ENCODE measurements around the gene GPC5.
"Not testable (repeated sequence)": the region's sequence is repeated elsewhere in the genome, so short reads cannot be mapped to it uniquely, and the experiment has no call there.

Gene GPC5

GRCh38 chr13:92418818-92419412 lies 1020.5 kb downstream of the GPC5 start:
- peak; percentile 2 for DNase-seq

GRCh38 chr13:92429231-92429630 lies 1030.8 kb downstream of the GPC5 start:
- DNase-seq = no peak

GRCh38 chr13:92433386-92433785 lies 1035.0 kb downstream of the GPC5 start:
- no peak for DNase-seq

DNA sequence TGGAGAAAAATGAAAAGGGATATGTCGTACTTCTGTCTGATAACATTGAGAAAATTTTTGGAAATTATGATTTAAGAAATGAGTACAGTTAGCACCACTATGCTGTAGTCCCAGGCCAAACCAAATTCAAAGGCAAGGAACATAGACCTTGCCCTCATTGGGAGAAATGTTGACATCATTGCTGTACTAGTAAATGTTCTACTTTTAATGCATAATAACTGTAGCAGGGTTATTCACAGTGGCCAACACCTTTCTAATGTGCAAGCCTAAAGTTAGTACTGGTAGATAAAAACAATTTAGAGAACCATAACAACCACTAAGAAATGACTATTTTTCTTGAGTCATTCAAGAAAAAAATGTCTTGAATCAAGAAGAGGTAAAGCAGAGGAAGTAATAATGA lies 1035.5 kb downstream of the GPC5 start:
- no peak for DNase-seq

GRCh38 chr13:92436924-92437323 lies 1038.5 kb downstream of the GPC5 start:
- peak; percentile 3 for DNase-seq

DNA sequence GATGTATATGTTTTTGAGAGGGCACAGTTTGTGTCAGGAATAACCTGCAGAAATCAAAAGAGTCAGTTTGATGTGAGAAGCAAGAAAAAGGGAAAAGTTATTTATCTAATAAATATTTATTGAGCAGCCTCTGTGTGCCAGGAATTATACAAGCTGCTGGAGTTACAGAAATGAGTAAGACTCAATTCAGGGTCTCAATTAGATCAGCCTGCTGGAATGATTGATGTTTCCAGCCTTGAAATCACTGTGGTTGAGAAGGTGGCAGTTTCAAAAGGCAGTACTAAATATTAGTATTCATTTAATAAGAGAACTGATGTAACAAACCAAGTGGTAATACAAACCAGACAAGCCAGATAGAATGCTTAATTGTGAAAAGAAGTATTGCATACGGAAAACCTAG lies 1045.8 kb downstream of the GPC5 start:
- no peak for DNase-seq

- DNase-seq = no peak
These were observed 1052.6 kb downstream of the GPC5 start for GRCh38 chr13:92451060-92451459.

GRCh38 chr13:92452840-92453239 lies 1054.4 kb downstream of the GPC5 start:
- no peak for DNase-seq

GRCh38 chr13:92459306-92459705 lies 1060.9 kb downstream of the GPC5 start:
- no peak for DNase-seq

DNA sequence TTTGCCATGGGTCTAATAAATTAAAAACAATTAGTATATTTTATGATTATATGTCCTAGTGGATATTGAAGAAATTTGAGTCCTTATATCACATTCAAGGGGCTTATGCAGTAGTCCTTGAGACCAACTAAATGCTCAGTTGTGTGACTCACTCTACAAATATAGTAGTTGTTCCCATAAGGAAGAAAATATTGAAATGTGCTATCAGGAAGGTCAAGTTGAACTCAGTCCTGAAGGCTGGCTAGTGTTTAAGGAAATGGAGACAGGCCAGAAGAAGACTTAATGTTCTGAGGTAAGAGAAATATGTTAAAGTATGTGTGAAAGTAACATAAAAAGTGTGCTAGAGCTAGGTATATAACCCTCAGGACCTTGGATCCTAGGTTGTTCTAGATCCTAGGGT lies 1062.1 kb downstream of the GPC5 start:
- DNase-seq = no peak

DNA sequence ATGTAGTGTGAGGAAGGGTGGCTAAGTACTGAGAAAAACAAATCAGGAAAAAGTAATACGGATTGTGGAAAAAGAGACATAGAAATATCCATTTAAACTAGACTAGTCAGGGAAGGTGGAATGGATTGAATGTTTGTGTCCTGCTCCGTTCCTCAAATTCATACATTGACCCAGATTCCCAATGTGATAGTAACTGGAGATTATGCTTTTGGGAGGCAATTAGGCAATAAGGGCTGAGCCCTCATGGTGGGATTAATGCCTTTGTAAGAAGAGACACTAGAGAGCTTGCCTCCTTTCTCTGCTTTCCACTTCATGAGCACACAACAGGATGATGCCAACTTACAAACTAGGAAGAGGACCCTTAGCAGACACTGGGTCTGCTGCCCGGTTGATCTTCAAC lies 1063.0 kb downstream of the GPC5 start:
- DNase-seq = no peak

- DNase-seq = no peak
These were observed 1063.4 kb downstream of the GPC5 start for GRCh38 chr13:92461831-92462230.

- DNase-seq = peak; percentile 51
These were observed 1064.7 kb downstream of the GPC5 start for GRCh38 chr13:92463134-92463533.

DNA sequence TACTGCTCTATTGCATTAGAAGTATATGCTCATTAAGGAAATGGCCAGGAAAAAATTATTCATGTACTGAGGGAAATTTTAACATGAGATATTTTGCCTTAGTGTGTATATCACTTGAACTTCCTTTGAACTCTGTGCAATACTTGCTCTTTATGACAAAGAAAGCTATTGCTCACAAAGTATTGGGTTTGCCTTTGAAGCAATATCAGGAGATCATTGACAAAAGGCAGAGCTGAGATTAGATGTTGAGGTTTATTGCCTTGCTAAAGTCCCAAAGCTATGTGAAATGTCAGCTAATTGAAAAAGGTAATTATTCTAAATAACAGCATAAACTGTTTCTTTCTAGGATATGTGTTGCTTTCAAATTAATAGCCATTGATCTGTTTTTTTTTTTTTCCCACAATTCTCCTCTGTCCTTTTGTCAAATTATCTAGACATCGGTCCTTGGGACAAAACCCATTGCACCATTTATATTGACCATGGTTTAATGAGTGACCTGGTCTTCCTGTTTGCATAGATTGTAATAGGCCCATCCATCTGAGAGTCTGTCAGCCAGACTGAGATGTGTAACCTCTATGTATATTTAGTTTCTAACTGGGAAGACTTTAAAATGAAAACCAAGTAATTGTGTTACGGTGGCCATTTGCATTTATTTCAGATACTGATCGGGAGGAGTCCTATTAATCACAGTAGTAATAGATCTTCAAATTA lies 1075.5 kb downstream of the GPC5 start:
- DNase-seq = no peak

DNA sequence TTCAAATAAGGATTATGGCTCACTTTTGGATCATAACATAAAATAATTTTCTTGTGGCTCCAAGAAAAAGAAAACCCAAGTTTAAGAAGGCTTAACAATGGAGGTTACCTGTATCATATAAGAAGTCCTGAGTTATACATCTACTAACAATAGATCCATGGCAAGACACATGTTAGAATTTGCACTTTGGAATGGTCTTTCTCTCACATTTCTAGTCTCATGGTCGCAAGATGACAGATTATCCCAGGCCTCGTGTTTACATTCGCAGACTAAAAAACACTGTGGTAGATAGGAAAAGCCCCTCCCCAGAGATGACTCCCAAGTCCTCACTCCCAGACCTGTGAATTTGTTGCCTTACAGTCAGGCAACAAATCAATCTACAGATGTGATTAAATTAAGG lies 1082.0 kb downstream of the GPC5 start:
- DNase-seq = no peak

DNA sequence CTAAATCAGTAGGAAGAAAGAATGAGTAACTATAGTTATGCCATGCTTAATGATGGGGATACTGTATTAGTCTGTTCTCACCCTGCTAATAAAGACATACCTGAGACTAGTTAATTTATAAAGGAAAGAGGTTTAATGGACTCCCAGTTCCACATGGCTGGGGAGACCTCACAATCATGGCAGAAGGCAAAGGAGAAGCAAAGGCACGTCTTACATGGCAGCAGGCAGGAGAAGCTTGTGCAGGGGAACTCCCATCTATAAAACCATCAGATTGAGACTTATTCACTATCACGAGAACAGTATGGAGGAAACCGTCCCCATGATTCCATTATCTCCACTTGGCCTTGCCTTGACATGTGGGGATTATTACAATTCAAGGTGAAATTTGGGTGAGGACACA lies 1084.4 kb downstream of the GPC5 start:
- not testable (repeated sequence) for DNase-seq

GRCh38 chr13:92483894-92484293 lies 1085.5 kb downstream of the GPC5 start:
- no peak for DNase-seq

GRCh38 chr13:92487238-92487637 lies 1088.8 kb downstream of the GPC5 start:
- no peak for DNase-seq

- no peak for DNase-seq
These were observed 1089.9 kb downstream of the GPC5 start for GRCh38 chr13:92488249-92488852.

- no peak for DNase-seq
These were observed 1093.4 kb downstream of the GPC5 start for GRCh38 chr13:92491839-92492238.

- DNase-seq = no peak
These were observed 1096.5 kb downstream of the GPC5 start for GRCh38 chr13:92494915-92495314.

- DNase-seq = no peak
These were observed 1101.8 kb downstream of the GPC5 start for GRCh38 chr13:92500192-92500591.

DNA sequence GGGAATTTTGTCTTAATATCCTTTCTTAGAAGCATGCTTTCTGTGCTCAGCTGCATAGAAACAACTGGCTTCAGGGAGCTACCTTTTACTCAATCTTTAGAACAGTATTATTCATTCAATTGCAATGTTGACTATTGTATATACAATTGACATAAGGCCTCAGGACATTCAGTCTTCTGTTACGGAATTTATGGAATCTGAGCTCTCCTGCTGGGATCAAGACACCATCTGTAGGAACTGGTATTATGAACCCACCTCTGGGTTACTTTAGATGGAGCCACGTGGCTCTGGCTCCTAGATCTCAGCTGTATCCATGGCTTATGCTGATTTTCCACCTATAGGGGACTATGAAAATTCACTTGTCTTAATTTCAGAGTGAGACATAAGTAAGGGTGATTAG lies 1112.0 kb downstream of the GPC5 start:
- no peak for DNase-seq

DNA sequence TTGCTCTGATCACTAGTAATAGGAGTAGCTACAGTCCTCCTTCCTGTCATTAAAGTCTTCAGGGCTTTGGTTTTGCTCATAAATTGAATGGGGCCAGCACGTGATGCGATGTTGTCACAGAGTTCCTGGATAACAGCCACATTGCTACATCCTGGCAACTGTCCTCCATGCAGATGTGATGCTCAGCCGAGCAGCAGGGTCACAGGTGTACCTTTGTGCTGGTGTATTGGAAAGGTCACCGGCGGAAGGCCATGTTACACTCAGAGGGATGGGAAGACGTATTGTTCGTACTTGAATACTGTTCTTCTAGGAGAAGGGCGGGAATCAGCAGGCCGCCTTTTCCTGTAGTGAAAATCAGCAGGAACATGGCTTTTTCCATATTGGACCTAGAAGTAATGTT lies 1114.4 kb downstream of the GPC5 start:
- no peak for DNase-seq

- DNase-seq = no peak
These were observed 1115.3 kb downstream of the GPC5 start for GRCh38 chr13:92513672-92514071.
